Neuron (in vitro differentiated cells): ENCODE data around the gene ARHGAP24.
"Not testable (repeated sequence)": the region's sequence is repeated elsewhere in the genome, so short reads cannot be mapped to it uniquely, and the experiment has no call there.

Experiments used
- H2AFZ ChIP-seq: one replicate; pipeline ENCODE4 v1.6.1; 2013; ENCODE audit warnings: low read depth, mild to moderate bottlenecking, inconsistent platforms, low read length, moderate library complexity
- H3K27me3 ChIP-seq: one replicate; pipeline ENCODE4 v1.6.1; 2013; ENCODE audit warnings: low read length; ENCODE audit not compliant: insufficient read depth
- H3K36me3 ChIP-seq: one replicate; pipeline ENCODE4 v1.6.1; 2013; ENCODE audit warnings: low read length; ENCODE audit not compliant: insufficient read depth
- H3K4me1 ChIP-seq: one replicate; pipeline ENCODE4 v1.6.1; 2013; ENCODE audit warnings: low read length; ENCODE audit not compliant: insufficient read depth
- H3K4me3 ChIP-seq: 2 replicates; pipeline ENCODE4 v1.5.1; 2013; ENCODE audit warnings: mild to moderate bottlenecking, low read length, moderate library complexity
- H3K9me3 ChIP-seq: one replicate; pipeline ENCODE4 v1.6.1; 2013; ENCODE audit warnings: low read length

Gene ARHGAP24

GRCh38 chr4:85514117-85514516, 39.2 kb downstream of the ARHGAP24 start:
- no peaks in the 10 kb centered on the region for H3K9me3 ChIP-seq
- no peaks in the 10 kb centered on the region for H3K4me1 ChIP-seq
- H2AFZ ChIP-seq, result no peak overlapping the region
- no peaks in the 10 kb centered on the region for H3K27me3 ChIP-seq
- H3K36me3 ChIP-seq, result no peaks in the 10 kb centered on the region
- no peak overlapping the region for H3K4me3 ChIP-seq

- no peaks in the 10 kb centered on the region for H3K27me3 ChIP-seq
- no peak overlapping the region for H2AFZ ChIP-seq
- H3K4me3 ChIP-seq, result no peak overlapping the region
Observed at GRCh38 chr4:85514783-85515182, 39.8 kb downstream of the ARHGAP24 start.

DNA sequence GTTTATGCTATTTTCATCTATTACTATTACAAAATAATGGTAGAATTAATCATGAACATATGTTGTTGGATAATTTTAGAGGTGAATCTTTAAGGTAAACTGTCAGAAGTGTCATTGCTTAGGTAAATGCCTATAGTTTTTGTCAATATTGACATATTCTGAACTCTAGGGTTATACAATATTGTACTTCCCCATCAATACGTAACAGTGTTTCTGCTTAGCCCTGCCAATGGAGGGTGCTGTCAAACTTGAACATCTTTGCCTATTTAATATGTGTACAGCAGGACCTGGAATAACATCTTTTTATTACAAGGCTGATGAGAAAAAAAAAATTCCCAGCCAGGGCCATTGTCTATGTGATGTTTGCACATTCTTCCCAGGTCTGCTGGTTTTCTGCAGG, 40.8 kb downstream of the ARHGAP24 start:
- Histone ChIP-seq H3K9me3 (no peaks in the 10 kb centered on the region), H3K4me1 (no peaks in the 10 kb centered on the region), H3K36me3 (no peaks in the 10 kb centered on the region), H3K4me3 (no peak overlapping the region), H3K27me3 (no peaks in the 10 kb centered on the region), H2AFZ (no peak overlapping the region)

More at GRCh38 chr4:85514783-85515182, 39.8 kb downstream of the ARHGAP24 start:
- Histone ChIP-seq H3K4me1 (no peaks in the 10 kb centered on the region), H3K9me3 (no peaks in the 10 kb centered on the region), H3K36me3 (no peaks in the 10 kb centered on the region)

DNA sequence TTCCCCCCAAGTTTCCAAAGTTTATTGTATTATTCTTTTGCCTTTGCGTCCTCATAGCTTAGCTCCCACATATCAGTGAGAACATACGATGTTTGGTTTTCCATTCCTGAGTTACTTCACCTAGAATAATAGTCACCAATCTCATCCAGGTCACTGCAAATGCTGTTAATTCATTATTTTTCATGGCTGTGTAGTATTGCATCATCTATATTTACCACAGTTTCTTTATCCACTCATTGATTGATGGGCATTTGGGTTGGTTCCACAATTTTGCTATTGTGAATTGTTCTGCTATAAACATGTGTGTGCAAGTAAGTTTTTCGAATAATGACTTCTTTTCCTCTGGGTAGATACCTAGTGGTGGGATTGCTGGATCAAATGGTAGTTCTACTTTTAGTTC, 43.6 kb downstream of the ARHGAP24 start:
- not testable (repeated sequence) for H2AFZ ChIP-seq, H3K27me3 ChIP-seq, H3K4me3 ChIP-seq, H3K9me3 ChIP-seq, H3K36me3 ChIP-seq, H3K4me1 ChIP-seq

GRCh38 chr4:85520765-85521749, 46.1 kb downstream of the ARHGAP24 start:
- H3K9me3 ChIP-seq, result no peaks in the 10 kb centered on the region
- no peak overlapping the region for H2AFZ ChIP-seq
- H3K27me3 ChIP-seq, result no peaks in the 10 kb centered on the region
- H3K36me3 ChIP-seq, result no peaks in the 10 kb centered on the region
- H3K4me1 ChIP-seq, result no peaks in the 10 kb centered on the region
- no peak overlapping the region for H3K4me3 ChIP-seq

- Histone ChIP-seq H3K4me3 (no peak overlapping the region), H3K36me3 (no peaks in the 10 kb centered on the region), H3K4me1 (peaks cover 2% of the 10 kb centered on the region), H2AFZ (no peak overlapping the region), H3K9me3 (no peaks in the 10 kb centered on the region), H3K27me3 (no peaks in the 10 kb centered on the region)
Observed at GRCh38 chr4:85522277-85522676, 47.3 kb downstream of the ARHGAP24 start.

GRCh38 chr4:85522836-85523235, 47.9 kb downstream of the ARHGAP24 start:
- H3K9me3 ChIP-seq, result no peaks in the 10 kb centered on the region
- H2AFZ ChIP-seq, result no peak overlapping the region
- H3K4me3 ChIP-seq, result no peak overlapping the region
- no peaks in the 10 kb centered on the region for H3K36me3 ChIP-seq
- H3K4me1 ChIP-seq, result peaks cover 2% of the 10 kb centered on the region
- H3K27me3 ChIP-seq, result no peaks in the 10 kb centered on the region

DNA sequence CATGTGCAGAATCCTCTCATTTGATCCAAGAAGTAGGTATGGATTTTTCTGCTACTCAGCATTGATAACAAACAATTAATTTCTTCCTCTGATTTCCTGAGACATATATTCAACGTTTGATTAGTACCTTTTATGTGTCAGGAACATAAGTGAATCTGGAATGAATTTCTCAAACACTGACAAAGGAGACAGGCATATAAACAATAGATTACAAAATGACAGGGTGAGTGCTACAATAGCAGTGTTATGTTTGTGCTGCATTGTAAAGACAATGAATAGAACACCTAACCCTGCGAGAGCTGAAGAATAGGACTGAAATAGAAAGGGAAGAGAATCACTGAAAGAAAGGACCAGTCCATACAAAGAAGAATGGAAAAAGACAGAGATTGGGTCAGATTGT, 52.9 kb downstream of the ARHGAP24 start:
- peaks cover 2% of the 10 kb centered on the region for H3K4me1 ChIP-seq
- no peaks in the 10 kb centered on the region for H3K27me3 ChIP-seq
- H2AFZ ChIP-seq, result no peak overlapping the region
- no peak overlapping the region for H3K4me3 ChIP-seq
- H3K9me3 ChIP-seq, result no peaks in the 10 kb centered on the region
- no peaks in the 10 kb centered on the region for H3K36me3 ChIP-seq

DNA sequence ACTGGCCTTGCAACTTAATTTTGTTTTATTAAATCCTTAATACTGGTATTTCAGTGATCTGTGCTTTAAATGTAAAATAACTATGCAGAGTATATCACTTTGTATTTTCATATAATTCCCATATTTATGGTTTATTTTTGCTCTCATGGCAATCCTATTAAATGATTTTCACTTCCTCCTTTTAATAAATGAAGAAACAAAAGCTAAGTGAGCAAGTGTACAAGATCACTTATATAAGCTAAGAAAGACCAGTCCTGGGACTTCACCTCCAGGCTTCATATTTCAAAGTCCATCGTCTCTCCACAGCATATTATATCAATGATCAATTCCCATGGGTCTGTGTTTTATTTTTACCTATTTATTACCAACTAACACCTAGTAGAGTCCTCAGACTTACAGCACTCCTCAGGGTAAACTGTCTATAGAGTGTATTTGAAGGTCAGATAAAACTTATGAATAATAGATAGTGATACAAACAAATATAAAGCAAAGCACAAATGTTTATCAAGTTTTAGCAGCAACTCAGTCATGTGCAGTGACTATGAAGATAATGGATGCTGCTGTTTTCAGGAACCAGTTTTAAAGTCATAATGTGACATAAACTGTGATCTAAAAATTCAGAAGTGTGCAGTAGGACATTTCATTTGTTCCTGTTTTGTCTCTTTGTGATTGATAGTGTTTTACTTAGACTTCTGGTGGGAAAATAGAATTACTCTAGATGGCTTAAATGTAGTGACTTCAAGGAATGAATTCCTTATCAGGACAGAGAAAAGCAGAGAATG, 56.8 kb downstream of the ARHGAP24 start:
- Histone ChIP-seq H3K9me3 (no peaks in the 10 kb centered on the region), H3K4me3 (no peak overlapping the region), H2AFZ (no peak overlapping the region), H3K36me3 (no peaks in the 10 kb centered on the region), H3K27me3 (no peaks in the 10 kb centered on the region), H3K4me1 (peaks cover 2% of the 10 kb centered on the region)

DNA sequence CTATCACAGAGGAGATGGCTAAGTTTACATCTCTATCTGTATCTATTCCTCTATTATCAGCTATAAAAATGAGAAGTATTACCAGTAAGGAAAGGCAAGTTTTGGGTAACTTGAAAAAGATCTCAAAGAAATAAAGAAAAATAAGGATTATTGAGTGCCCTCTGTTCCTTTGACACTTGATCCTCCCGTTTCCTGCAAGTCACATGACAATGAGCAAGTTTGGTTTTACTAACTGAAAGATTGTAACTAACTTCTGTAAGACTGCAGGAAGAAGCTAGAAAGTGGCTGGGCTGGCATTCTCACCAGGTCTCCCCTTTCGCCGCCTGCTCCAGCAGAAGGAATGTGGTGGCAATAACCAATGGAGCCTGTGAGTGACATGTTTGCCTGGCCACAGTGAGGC, 59.2 kb downstream of the ARHGAP24 start:
- Histone ChIP-seq H2AFZ (no peak overlapping the region), H3K27me3 (no peaks in the 10 kb centered on the region), H3K9me3 (no peaks in the 10 kb centered on the region), H3K36me3 (no peaks in the 10 kb centered on the region), H3K4me1 (no peaks in the 10 kb centered on the region), H3K4me3 (no peak overlapping the region)

- Histone ChIP-seq H3K4me3 (no peak overlapping the region), H3K36me3 (no peaks in the 10 kb centered on the region), H2AFZ (no peak overlapping the region), H3K9me3 (no peaks in the 10 kb centered on the region), H3K4me1 (peaks cover 6% of the 10 kb centered on the region), H3K27me3 (no peaks in the 10 kb centered on the region)
Observed at GRCh38 chr4:85543832-85544231, 68.9 kb downstream of the ARHGAP24 start.

GRCh38 chr4:85544751-85545150, 69.8 kb downstream of the ARHGAP24 start:
- Histone ChIP-seq H2AFZ (no peak overlapping the region), H3K4me3 (no peak overlapping the region), H3K27me3 (no peaks in the 10 kb centered on the region), H3K36me3 (no peaks in the 10 kb centered on the region), H3K9me3 (no peaks in the 10 kb centered on the region), H3K4me1 (peaks cover 6% of the 10 kb centered on the region)

GRCh38 chr4:85548116-85548515, 73.2 kb downstream of the ARHGAP24 start:
- no peaks in the 10 kb centered on the region for H3K27me3 ChIP-seq
- no peak overlapping the region for H2AFZ ChIP-seq
- no peak overlapping the region for H3K4me3 ChIP-seq
- no peaks in the 10 kb centered on the region for H3K36me3 ChIP-seq
- no peaks in the 10 kb centered on the region for H3K9me3 ChIP-seq
- H3K4me1 ChIP-seq, result peaks cover 6% of the 10 kb centered on the region
